Measurements from ENCODE around the gene YBX3. TPM values are rescaled to one million over a fixed set of nuclear protein-coding genes. Genes with fewer than 3 reads are reported as not detected.

The YBX3 gene
- total RNA-seq, 1 experiment from 2014 or later: 85.9 TPM

DNA sequence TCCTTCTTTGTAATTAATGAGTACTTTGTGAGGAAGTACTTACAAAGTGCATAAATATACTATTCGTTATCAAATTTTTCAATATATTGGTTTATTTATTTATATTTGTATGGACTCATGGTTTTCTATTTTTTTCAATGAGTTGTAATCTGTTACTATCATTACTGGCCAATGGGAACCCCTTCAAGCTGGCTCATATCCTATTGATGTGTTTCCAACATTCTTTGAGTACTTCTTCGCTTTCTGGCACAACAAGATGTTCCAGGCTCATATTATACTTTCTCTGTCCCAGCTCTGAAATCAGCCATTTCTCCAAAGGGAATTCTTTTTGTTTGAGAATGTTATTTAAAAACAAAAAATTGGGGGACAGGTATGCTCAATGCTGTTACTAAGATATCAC lies 17.5 kb downstream of the YBX3 start:
- no peaks in the 10 kb centered on the region for H3K4me1 ChIP-seq (ENCODE audit: insufficient read depth, low read length)
- H3K9me2 ChIP-seq (replicated peaks; ENCODE audit: low read length): no peaks in the 10 kb centered on the region
- H3K4me3 ChIP-seq (ENCODE audit: low read length): no peak overlapping the region
- peaks cover 56% of the 10 kb centered on the region for H3K36me3 ChIP-seq (ENCODE audit: low read depth, low read length)
- TF ChIP-seq, protein P1, sequence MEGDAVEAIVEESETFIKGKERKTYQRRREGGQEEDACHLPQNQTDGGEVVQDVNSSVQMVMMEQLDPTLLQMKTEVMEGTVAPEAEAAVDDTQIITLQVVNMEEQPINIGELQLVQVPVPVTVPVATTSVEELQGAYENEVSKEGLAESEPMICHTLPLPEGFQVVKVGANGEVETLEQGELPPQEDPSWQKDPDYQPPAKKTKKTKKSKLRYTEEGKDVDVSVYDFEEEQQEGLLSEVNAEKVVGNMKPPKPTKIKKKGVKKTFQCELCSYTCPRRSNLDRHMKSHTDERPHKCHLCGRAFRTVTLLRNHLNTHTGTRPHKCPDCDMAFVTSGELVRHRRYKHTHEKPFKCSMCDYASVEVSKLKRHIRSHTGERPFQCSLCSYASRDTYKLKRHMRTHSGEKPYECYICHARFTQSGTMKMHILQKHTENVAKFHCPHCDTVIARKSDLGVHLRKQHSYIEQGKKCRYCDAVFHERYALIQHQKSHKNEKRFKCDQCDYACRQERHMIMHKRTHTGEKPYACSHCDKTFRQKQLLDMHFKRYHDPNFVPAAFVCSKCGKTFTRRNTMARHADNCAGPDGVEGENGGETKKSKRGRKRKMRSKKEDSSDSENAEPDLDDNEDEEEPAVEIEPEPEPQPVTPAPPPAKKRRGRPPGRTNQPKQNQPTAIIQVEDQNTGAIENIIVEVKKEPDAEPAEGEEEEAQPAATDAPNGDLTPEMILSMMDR (conservative IDR thresholded peaks at IDR 0.05; ENCODE audit: low read depth, low read length): no peak
- no peak for TF ChIP-seq EZH2 (IDR thresholded peaks at IDR 0.05; ENCODE audit: low read length, unreplicated experiment)
- TF ChIP-seq EZH2phosphoT487 (IDR thresholded peaks at IDR 0.05; ENCODE audit: borderline replicate concordance, low read length): no peak
- H3K79me2 ChIP-seq (ENCODE audit: low read length): peaks cover 4% of the 10 kb centered on the region; the same call in 1 of the 2 replicates
- H3K9me3 ChIP-seq (ENCODE audit: low read length): no peaks in the 10 kb centered on the region
- H3K27me3 ChIP-seq (ENCODE audit: low read length): no peaks in the 10 kb centered on the region
- no peaks in the 10 kb centered on the region for H3F3A ChIP-seq (ENCODE audit: low read length, unreplicated experiment)
- BruUV-seq (replicated peaks): no TSS peak
- POLR2A ChIA-PET (ENCODE audit: unreplicated experiment): no interaction called here
- H3K9ac ChIP-seq (ENCODE audit: low read length): no peak overlapping the region
- DNase-seq (no peak), ATAC-seq (no peak)
- H4K20me1 ChIP-seq (ENCODE audit: low read length): no peaks in the 10 kb centered on the region
- H3K4me2 ChIP-seq (ENCODE audit: low read length): no peak overlapping the region
- CTCF ChIA-PET: no interaction called here
- no peak overlapping the region for H2AFZ ChIP-seq (ENCODE audit: low read length)
- H3K27ac ChIP-seq (ENCODE audit: low read length): no peak overlapping the region
- intact Hi-C loops (cut with micrococcal nuclease): no loop called here

DNA sequence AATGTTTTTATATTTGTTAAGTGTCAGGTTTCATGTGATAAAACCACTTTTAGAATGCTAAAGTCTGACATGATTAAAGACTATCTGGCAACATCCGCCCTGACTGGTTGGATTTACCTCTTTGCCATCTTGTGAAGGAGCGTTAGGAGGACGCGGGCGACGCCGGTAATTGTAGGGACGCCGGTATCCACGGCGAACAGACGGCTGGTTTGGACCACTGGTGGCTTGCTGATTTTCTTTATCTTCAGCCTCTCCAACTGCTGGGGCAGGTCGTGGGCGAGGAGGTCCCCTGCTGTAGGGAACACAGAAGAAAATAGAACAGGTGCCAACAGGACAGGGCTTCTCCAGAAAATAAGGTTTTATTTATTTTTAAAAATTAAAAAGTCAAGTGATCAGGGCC lies 21.3 kb downstream of the YBX3 start:
- H3K27ac ChIP-seq (ENCODE audit: low read length): no peak overlapping the region
- TF ChIP-seq EZH2phosphoT487 (IDR thresholded peaks at IDR 0.05; ENCODE audit: borderline replicate concordance, low read length) (no peak), EZH2 (IDR thresholded peaks at IDR 0.05; ENCODE audit: low read length, unreplicated experiment) (no peak)
- TF ChIP-seq, protein P1 (conservative IDR thresholded peaks at IDR 0.05; ENCODE audit: low read depth, low read length): no peak
- no peaks in the 10 kb centered on the region for H3K9me3 ChIP-seq (ENCODE audit: low read length)
- BruUV-seq (replicated peaks): no TSS peak
- ATAC-seq (no peak), DNase-seq (no peak)
- H3K36me3 ChIP-seq (ENCODE audit: low read depth, low read length): peaks cover 58% of the 10 kb centered on the region
- no peak overlapping the region for H3K4me3 ChIP-seq (ENCODE audit: low read length)
- no peak overlapping the region for H3K9ac ChIP-seq (ENCODE audit: low read length)
- H2AFZ ChIP-seq (ENCODE audit: low read length): no peak overlapping the region
- no peaks in the 10 kb centered on the region for H3F3A ChIP-seq (ENCODE audit: low read length, unreplicated experiment)
- H3K4me2 ChIP-seq (ENCODE audit: low read length): no peak overlapping the region
- H3K27me3 ChIP-seq (ENCODE audit: low read length): no peaks in the 10 kb centered on the region
- no peaks in the 10 kb centered on the region for H4K20me1 ChIP-seq (ENCODE audit: low read length)
- CTCF ChIA-PET: no interaction called here
- intact Hi-C loops (cut with micrococcal nuclease): no loop called here
- H3K9me2 ChIP-seq (replicated peaks; ENCODE audit: low read length): no peaks in the 10 kb centered on the region
- POLR2A ChIA-PET (ENCODE audit: unreplicated experiment): no interaction called here
- H3K4me1 ChIP-seq (ENCODE audit: insufficient read depth, low read length): no peaks in the 10 kb centered on the region
- no peaks in the 10 kb centered on the region for H3K79me2 ChIP-seq (ENCODE audit: low read length)

DNA sequence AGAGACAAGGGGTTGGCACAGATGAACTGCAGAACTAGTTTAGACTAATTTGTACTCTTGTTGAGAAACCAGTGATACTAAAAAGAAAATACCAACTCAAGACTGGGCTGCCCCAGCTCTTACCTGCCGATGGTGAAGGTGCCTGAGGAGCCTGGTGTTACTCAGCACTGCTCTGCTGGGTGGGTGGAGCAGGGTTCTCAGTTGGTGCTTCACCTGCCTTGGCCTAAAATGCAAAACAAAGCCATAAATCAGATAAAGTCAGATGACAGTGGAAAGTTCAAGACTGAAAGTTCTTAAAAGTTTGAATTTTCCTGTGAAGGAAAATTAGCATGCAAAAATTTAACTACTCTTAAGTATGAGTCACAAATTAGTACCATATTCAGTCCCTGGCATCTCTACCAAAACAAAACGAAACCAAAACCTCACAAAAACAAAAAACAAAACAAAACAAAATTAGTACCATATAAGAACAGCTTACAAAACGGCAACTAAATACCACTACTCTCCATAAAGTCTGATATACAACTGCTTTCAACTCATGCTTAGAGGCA lies 21.9 kb downstream of the YBX3 start:
- H4K20me1 ChIP-seq (ENCODE audit: low read length): no peaks in the 10 kb centered on the region
- no peak overlapping the region for H3K9ac ChIP-seq (ENCODE audit: low read length)
- H3K79me2 ChIP-seq (ENCODE audit: low read length): no peaks in the 10 kb centered on the region
- H3K9me3 ChIP-seq (ENCODE audit: low read length): no peaks in the 10 kb centered on the region
- no peak overlapping the region for H3K4me3 ChIP-seq (ENCODE audit: low read length)
- H3K4me1 ChIP-seq (ENCODE audit: insufficient read depth, low read length): no peaks in the 10 kb centered on the region
- TF ChIP-seq, protein P1 (conservative IDR thresholded peaks at IDR 0.05; ENCODE audit: low read depth, low read length): no peak
- TF ChIP-seq EZH2phosphoT487 (IDR thresholded peaks at IDR 0.05; ENCODE audit: borderline replicate concordance, low read length): no peak
- TF ChIP-seq EZH2 (IDR thresholded peaks at IDR 0.05; ENCODE audit: low read length, unreplicated experiment): no peak
- POLR2A ChIA-PET (ENCODE audit: unreplicated experiment): no interaction called here
- intact Hi-C loops (cut with micrococcal nuclease): no loop called here
- peaks cover 56% of the 10 kb centered on the region for H3K36me3 ChIP-seq (ENCODE audit: low read depth, low read length)
- no peaks in the 10 kb centered on the region for H3K9me2 ChIP-seq (replicated peaks; ENCODE audit: low read length)
- H3K4me2 ChIP-seq (ENCODE audit: low read length): no peak overlapping the region
- no peak overlapping the region for H2AFZ ChIP-seq (ENCODE audit: low read length)
- BruUV-seq (replicated peaks): no TSS peak
- DNase-seq (no peak), ATAC-seq (no peak)
- peaks cover 4% of the 10 kb centered on the region for H3F3A ChIP-seq (ENCODE audit: low read length, unreplicated experiment)
- H3K27ac ChIP-seq (ENCODE audit: low read length): no peak overlapping the region
- no peaks in the 10 kb centered on the region for H3K27me3 ChIP-seq (ENCODE audit: low read length)
- CTCF ChIA-PET: no interaction called here

All from PC-3 (cell line).